Karpas-422 (cell line): Measurements from ENCODE around the gene DHRS4. TPM values are rescaled to one million over a fixed set of nuclear protein-coding genes. Genes with fewer than 3 reads are reported as not detected.
"Not testable (repeated sequence)": the region's sequence is repeated elsewhere in the genome, so short reads cannot be mapped to it uniquely, and the experiment has no call there.

Experiments used
- DNase-seq: peaks from one replicate; pipeline ENCODE4 v3.0.0-alpha.2; 2015
- H2AFZ ChIP-seq: fragments of 200-600 bp; sonication (generic); 2 replicates; pipeline ENCODE4 v1.6.1; 2014; ENCODE audit warnings: antibody characterized with exemption, low read length, mixed read lengths
- H3K27ac ChIP-seq: fragments of 200-600 bp; sonication (generic); 2 replicates; pipeline ENCODE4 v1.5.1; 2014; ENCODE audit warnings: mild to moderate bottlenecking, low read length, moderate library complexity
- H3K27me3 ChIP-seq: fragments of 200-600 bp; sonication (generic); 2 replicates; pipeline ENCODE4 v1.6.1; 2014; ENCODE audit warnings: low read length, mixed read lengths
- H3K36me3 ChIP-seq: fragments of 200-600 bp; sonication (generic); 2 replicates; pipeline ENCODE4 v1.6.1; 2014; ENCODE audit warnings: low read length, mixed read lengths; ENCODE audit not compliant: insufficient read depth
- H3K4me1 ChIP-seq: fragments of 200-600 bp; sonication (generic); 2 replicates; pipeline ENCODE4 v1.6.1; 2014; ENCODE audit warnings: mild to moderate bottlenecking, low read length, mixed read lengths
- H3K4me2 ChIP-seq: fragments of 200-600 bp; sonication (generic); 2 replicates; pipeline ENCODE4 v1.6.1; 2014; ENCODE audit warnings: low read length, low read depth, mild to moderate bottlenecking; ENCODE audit not compliant: poor library complexity, severe bottlenecking
- H3K4me3 ChIP-seq: fragments of 200-600 bp; sonication (generic); 2 replicates; pipeline ENCODE4 v1.5.1; 2014; ENCODE audit warnings: mild to moderate bottlenecking, antibody characterized with exemption, low read length, mixed read lengths
- H3K79me2 ChIP-seq: fragments of 200-600 bp; sonication (generic); 2 replicates; pipeline ENCODE4 v1.6.1; 2014; ENCODE audit warnings: mild to moderate bottlenecking, low read length, mixed read lengths
- H3K9ac ChIP-seq: fragments of 200-600 bp; sonication (generic); 2 replicates; pipeline ENCODE4 v1.6.0; 2014; ENCODE audit warnings: low read length
- H3K9me2 ChIP-seq: fragments of 200-600 bp; sonication (generic), shearing (Covaris generic); replicated peaks from 2 replicates; pipeline ENCODE4 v1.6.0; 2014; ENCODE audit warnings: mild to moderate bottlenecking, low read length, moderate library complexity; ENCODE audit not compliant: insufficient read depth
- H3K9me3 ChIP-seq: fragments of 300-700, 200-600 bp; sonication (generic); 2 replicates; pipeline ENCODE4 v1.6.1; 2014; ENCODE audit warnings: low read length, mixed read lengths
- H4K20me1 ChIP-seq: fragments of 200-600 bp; sonication (generic); 2 replicates; pipeline ENCODE4 v1.6.1; 2014; ENCODE audit warnings: mild to moderate bottlenecking, antibody characterized with exemption, low read length, low read depth; ENCODE audit not compliant: insufficient read depth
- total RNA-seq: library from RNA; depleted of rRNA; stranded (reverse); fragments of >200 nt; shearing (Covaris generic); gene quantifications from 2 replicates; pipeline ENCODE4 v1.2.3, GENCODE V29; 2014; ENCODE audit warnings: low replicate concordance

Gene DHRS4
- total RNA-seq, 1 experiment from 2014 or later = 63.8 TPM

GRCh38 chr14:23957913-23958569, 4.5 kb downstream of the DHRS4 start:
- H3K9me2 ChIP-seq, H3K4me2 ChIP-seq, H3K27me3 ChIP-seq, DNase-seq, H3K9me3 ChIP-seq, H3K4me3 ChIP-seq, H3K9ac ChIP-seq, H3K36me3 ChIP-seq, H2AFZ ChIP-seq, H3K27ac ChIP-seq, H4K20me1 ChIP-seq: not testable (repeated sequence)
- peaks cover 10% of the 10 kb centered on the region for H3K79me2 ChIP-seq
- H3K4me1 ChIP-seq = peaks cover 11% of the 10 kb centered on the region

DNA sequence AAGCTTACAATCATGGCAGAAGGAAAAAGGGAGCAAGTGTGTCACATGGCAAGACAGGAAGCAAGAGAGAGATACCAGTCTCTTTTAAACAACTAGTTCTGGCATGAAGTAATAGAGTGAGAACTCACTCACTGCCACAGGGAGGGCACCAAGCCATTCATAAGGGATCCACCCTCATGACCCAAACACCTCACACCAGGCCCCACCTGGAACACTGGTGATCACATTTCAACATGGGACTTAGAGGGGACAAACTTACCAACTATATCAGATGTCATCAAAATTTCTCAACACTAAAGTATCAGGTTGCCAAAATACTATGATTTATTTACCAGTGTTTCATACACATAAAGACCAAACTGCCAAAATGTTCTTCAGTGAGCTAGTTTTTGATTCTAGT, 7.3 kb downstream of the DHRS4 start:
- H3K79me2 ChIP-seq, H3K4me1 ChIP-seq, H4K20me1 ChIP-seq, H3K27ac ChIP-seq, H3K9me2 ChIP-seq, H3K9ac ChIP-seq, H3K4me3 ChIP-seq, DNase-seq, H3K27me3 ChIP-seq, H3K4me2 ChIP-seq, H3K9me3 ChIP-seq, H3K36me3 ChIP-seq, H2AFZ ChIP-seq: not testable (repeated sequence)

- not testable (repeated sequence) for H3K36me3 ChIP-seq, H3K27ac ChIP-seq, H2AFZ ChIP-seq
Observed at GRCh38 chr14:23961704-23962103, 8.1 kb downstream of the DHRS4 start.

GRCh38 chr14:23969130-23969480, 15.5 kb downstream of the DHRS4 start:
- H3K4me2 ChIP-seq, H3K9me3 ChIP-seq, H4K20me1 ChIP-seq, H3K36me3 ChIP-seq, H2AFZ ChIP-seq, H3K9ac ChIP-seq, H3K4me3 ChIP-seq, H3K27me3 ChIP-seq, DNase-seq, H3K9me2 ChIP-seq, H3K79me2 ChIP-seq, H3K27ac ChIP-seq: not testable (repeated sequence)
- H3K4me1 ChIP-seq = peaks cover 18% of the 10 kb centered on the region

More at GRCh38 chr14:23961704-23962103, 8.1 kb downstream of the DHRS4 start:
- not testable (repeated sequence) for H3K4me1 ChIP-seq, H3K9me2 ChIP-seq, H3K4me2 ChIP-seq, H4K20me1 ChIP-seq, H3K79me2 ChIP-seq, H3K4me3 ChIP-seq, DNase-seq, H3K9ac ChIP-seq, H3K27me3 ChIP-seq, H3K9me3 ChIP-seq

GRCh38 chr14:23969481-23970282, 16.1 kb downstream of the DHRS4 start:
- H3K36me3 ChIP-seq, H3K9me2 ChIP-seq, H3K27ac ChIP-seq, H3K79me2 ChIP-seq, H2AFZ ChIP-seq, H4K20me1 ChIP-seq, DNase-seq, H3K9me3 ChIP-seq, H3K27me3 ChIP-seq: not testable (repeated sequence)
- Histone ChIP-seq H3K4me1 (peaks cover 18% of the 10 kb centered on the region), H3K4me2 (peak overlapping the region; percentile 60), H3K4me3 (peak overlapping the region; percentile 34; the same call in 1 of the 2 replicates), H3K9ac (peak overlapping the region; percentile 55)

DNA sequence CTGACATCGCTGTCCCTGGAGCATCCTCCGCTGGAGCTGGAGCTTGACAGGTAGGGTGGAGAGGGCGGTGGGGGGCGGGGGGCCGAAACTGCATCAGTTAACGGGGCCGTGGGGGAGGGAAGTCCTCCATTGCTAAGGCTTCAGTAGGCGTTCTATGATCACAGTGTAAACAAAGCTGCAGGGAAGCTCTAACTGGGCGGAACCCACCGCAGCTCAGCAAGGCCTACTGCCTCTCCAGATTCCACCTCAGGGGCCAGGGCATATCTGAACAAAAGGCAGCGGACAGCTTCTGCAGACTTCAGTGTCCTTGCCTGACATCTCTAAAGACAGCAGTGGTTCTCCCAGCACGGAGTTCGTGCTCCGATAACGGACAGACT, 16.7 kb downstream of the DHRS4 start:
- H3K9me2 ChIP-seq, H3K9me3 ChIP-seq, H3K79me2 ChIP-seq, H3K36me3 ChIP-seq, H3K9ac ChIP-seq, H3K4me3 ChIP-seq, H4K20me1 ChIP-seq, H3K27me3 ChIP-seq, H2AFZ ChIP-seq, DNase-seq, H3K27ac ChIP-seq, H3K4me2 ChIP-seq: not testable (repeated sequence)
- peaks cover 18% of the 10 kb centered on the region for H3K4me1 ChIP-seq

- not testable (repeated sequence) for H3K9me2 ChIP-seq, H3K36me3 ChIP-seq, H4K20me1 ChIP-seq, H2AFZ ChIP-seq, H3K9me3 ChIP-seq, H3K79me2 ChIP-seq, H3K4me2 ChIP-seq, DNase-seq, H3K4me1 ChIP-seq, H3K9ac ChIP-seq, H3K27me3 ChIP-seq, H3K27ac ChIP-seq, H3K4me3 ChIP-seq
Observed at GRCh38 chr14:23973178-23973577, 19.6 kb downstream of the DHRS4 start.

GRCh38 chr14:23974041-23974440, 20.5 kb downstream of the DHRS4 start:
- not testable (repeated sequence) for H3K36me3 ChIP-seq, H3K4me3 ChIP-seq, H2AFZ ChIP-seq, H3K27me3 ChIP-seq, H3K79me2 ChIP-seq, H3K9ac ChIP-seq, H3K4me1 ChIP-seq, H3K27ac ChIP-seq, DNase-seq, H3K9me2 ChIP-seq, H3K4me2 ChIP-seq, H3K9me3 ChIP-seq, H4K20me1 ChIP-seq
